WTC11 (cell line): ENCODE data around the gene GSN. TPM values are rescaled to one million over a fixed set of nuclear protein-coding genes. Genes with fewer than 3 reads are reported as not detected.

Experiments
- ATAC-seq: fragments of 200-7000 bp; cut with Tn5 transposase; 2 replicates; pipeline ENCODE4 v1.10.0; 2021; ENCODE audit warnings: mild to moderate bottlenecking, moderate library complexity
- CTCF ChIA-PET: fragments of 300-600 bp; sonication (Branson Sonifier 250); formaldehyde crosslinking; loops from one replicate; lab custom pipeline; 2021; ENCODE audit warnings: antibody characterized with exemption; lab: Charles Lee
- POLR2A ChIA-PET: fragments of 350-600 bp; sonication (Branson Sonifier 250); formaldehyde crosslinking; loops from one replicate; lab custom pipeline; 2021; ENCODE audit warnings: antibody characterized with exemption; lab: Charles Lee
- DNase-seq: peaks from one replicate; pipeline ENCODE4 v3.0.0; 2021; ENCODE audit warnings: low spot score
- H3K27ac Mint-ChIP-seq: 2 replicates; pipeline ENCODE4 v1.8.0; 2021; ENCODE audit warnings: mixed read lengths
- H3K27me3 Mint-ChIP-seq: 2 replicates; pipeline ENCODE4 v1.8.0; 2021; ENCODE audit warnings: low read depth, mild to moderate bottlenecking, moderate library complexity, mixed read lengths
- H3K36me3 Mint-ChIP-seq: 2 replicates; pipeline ENCODE4 v1.8.0; 2021; ENCODE audit warnings: mixed read lengths
- H3K4me1 Mint-ChIP-seq: 2 replicates; pipeline ENCODE4 v1.8.0; 2022; ENCODE audit warnings: mixed read lengths
- H3K4me3 Mint-ChIP-seq: 2 replicates; pipeline ENCODE4 v1.8.0; 2021; ENCODE audit warnings: mild to moderate bottlenecking, moderate library complexity, mixed read lengths
- H3K9me3 Mint-ChIP-seq: 2 replicates; pipeline ENCODE4 v1.8.0; 2021; ENCODE audit warnings: mixed read lengths
- AFF4 ChIP-seq: sonication (generic); formaldehyde crosslinking; IDR thresholded peaks from 2 replicates; pipeline ENCODE4 v1.8.1; 2023; ENCODE audit warnings: mild to moderate bottlenecking, missing genetic modification reagents, borderline replicate concordance
- ATF1 ChIP-seq: sonication (generic); formaldehyde crosslinking; IDR thresholded peaks from 2 replicates; pipeline ENCODE4 v1.8.1; 2023; ENCODE audit warnings: mild to moderate bottlenecking, moderate library complexity, missing genetic modification reagents
- CDX4 ChIP-seq: fragments of 250-450 bp; sonication (Bioruptor Pico); IDR thresholded peaks from 2 replicates; pipeline ENCODE4 v1.9.0; 2021; ENCODE audit warnings: moderate library complexity, mild to moderate bottlenecking, inconsistent platforms, borderline replicate concordance
- ELF4 ChIP-seq: sonication (generic); formaldehyde crosslinking; IDR thresholded peaks from 2 replicates; pipeline ENCODE4 v1.8.1; 2022; ENCODE audit warnings: low read depth, mild to moderate bottlenecking, moderate library complexity, missing genetic modification reagents
- FOXP1 ChIP-seq: sonication (generic); formaldehyde crosslinking; IDR thresholded peaks from 2 replicates; pipeline ENCODE4 v1.8.0; 2022; ENCODE audit warnings: missing genetic modification reagents, mild to moderate bottlenecking, moderate library complexity, borderline replicate concordance
- IRF2 ChIP-seq: sonication (generic); formaldehyde crosslinking; IDR thresholded peaks from 2 replicates; pipeline ENCODE4 v1.8.0; 2022; ENCODE audit warnings: low read depth, missing genetic modification reagents, borderline replicate concordance
- JAZF1 ChIP-seq: fragments of 250-450 bp; sonication (Bioruptor Pico); IDR thresholded peaks from 2 replicates; pipeline ENCODE4 v1.9.0; 2021; ENCODE audit warnings: moderate library complexity, mild to moderate bottlenecking, inconsistent platforms
- NFE2L1 ChIP-seq: sonication (generic); formaldehyde crosslinking; IDR thresholded peaks from 2 replicates; pipeline ENCODE4 v1.8.1; 2023; ENCODE audit warnings: missing genetic modification reagents
- PRDM15 ChIP-seq: sonication (generic); formaldehyde crosslinking; IDR thresholded peaks from 2 replicates; pipeline ENCODE4 v1.8.0; 2022; ENCODE audit warnings: missing genetic modification reagents
- RELA ChIP-seq: sonication (generic); formaldehyde crosslinking; IDR thresholded peaks from 2 replicates; pipeline ENCODE4 v1.8.1; 2022; ENCODE audit warnings: missing genetic modification reagents, mild to moderate bottlenecking, borderline replicate concordance
- RORB ChIP-seq: fragments of 250-450 bp; sonication (Bioruptor Pico); IDR thresholded peaks from 2 replicates; pipeline ENCODE4 v1.9.0; 2021; ENCODE audit warnings: mild to moderate bottlenecking
- SP1 ChIP-seq: sonication (generic); formaldehyde crosslinking; conservative IDR thresholded peaks from 2 replicates; pipeline ENCODE4 v1.8.1; 2022; ENCODE audit warnings: missing genetic modification reagents
- TEAD4 ChIP-seq: sonication (generic); formaldehyde crosslinking; IDR thresholded peaks from 2 replicates; pipeline ENCODE4 v1.8.0; 2022; ENCODE audit warnings: mild to moderate bottlenecking, missing genetic modification reagents
- USF2 ChIP-seq: sonication (generic); formaldehyde crosslinking; IDR thresholded peaks from 2 replicates; pipeline ENCODE4 v1.8.1; 2023; ENCODE audit warnings: mild to moderate bottlenecking, missing genetic modification reagents, moderate library complexity
- ZMAT4 ChIP-seq: fragments of 250-450 bp; sonication (Bioruptor Pico); IDR thresholded peaks from 2 replicates; pipeline ENCODE4 v1.9.0; 2021; ENCODE audit warnings: mild to moderate bottlenecking
- ZNF121 ChIP-seq: sonication (generic); formaldehyde crosslinking; IDR thresholded peaks from 2 replicates; pipeline ENCODE4 v1.8.0; 2023; ENCODE audit warnings: missing genetic modification reagents
- ZNF423 ChIP-seq: fragments of 250-450 bp; sonication (Bioruptor Pico); IDR thresholded peaks from 2 replicates; pipeline ENCODE4 v2.1.2; 2022; ENCODE audit warnings: mild to moderate bottlenecking, moderate library complexity
- ZNF532 ChIP-seq: fragments of 250-450 bp; sonication (Bioruptor Pico); IDR thresholded peaks from 2 replicates; pipeline ENCODE4 v1.9.0; 2021; ENCODE audit warnings: mild to moderate bottlenecking, borderline replicate concordance
- total RNA-seq: library from RNA; stranded (reverse); gene quantifications from 3 replicates; pipeline ENCODE4 v1.2.3, GENCODE V29; 2021

The GSN gene
- total RNA-seq, 1 experiment from 2014 or later = 47.0 TPM

- no peak for TF ChIP-seq ZNF532
- TF ChIP-seq ELF4 (CRISPR knock-in tag) = no peak
- TF ChIP-seq, all 79 proteins: peak for 0
Observed at GRCh38 chr9:121325387-121325786, 57.4 kb downstream of the GSN start (continued).

GRCh38 chr9:121326130-121326838 is 58.3 kb downstream of the GSN start:
- Mint-ChIP-seq H3K4me1 (no peaks in the 10 kb centered on the region), H3K9me3 (peaks cover 5% of the 10 kb centered on the region; the same call in 1 of the 2 replicates), H3K27me3 (no peaks in the 10 kb centered on the region), H3K4me3 (no peak overlapping the region), H3K36me3 (peaks cover 17% of the 10 kb centered on the region), H3K27ac (no peak overlapping the region)
- peak; percentile 70 for ATAC-seq
- TF ChIP-seq ZMAT4 (CRISPR knock-in tag) (no peak), SP1 (CRISPR knock-in tag) (no peak), CDX4 (CRISPR knock-in tag) (no peak), NFE2L1 (CRISPR knock-in tag) (no peak), FOXP1 (CRISPR knock-in tag) (no peak), ATF1 (no peak), JAZF1 (no peak), RELA (CRISPR knock-in tag) (no peak), ZNF423 (no peak), TEAD4 (CRISPR knock-in tag) (no peak), PRDM15 (CRISPR knock-in tag) (no peak), AFF4 (CRISPR knock-in tag) (no peak), RORB (CRISPR knock-in tag) (no peak), IRF2 (CRISPR knock-in tag) (no peak), ZNF121 (CRISPR knock-in tag) (no peak), USF2 (CRISPR knock-in tag) (no peak)
- no peak for DNase-seq
- ChIA-PET POLR2A (no interaction called here), CTCF (no interaction called here)
